Testis (tissue), 3 donors: ENCODE data around the gene RHOBTB3. TPM values are rescaled to one million over a fixed set of nuclear protein-coding genes. Genes with fewer than 3 reads are reported as not detected.

Experiments
- DNase-seq: peaks from one replicate; pipeline ENCODE4 v3.0.0-alpha.2; 2019
- H3K27ac ChIP-seq, 2 donors: fragments of 200-600 bp; sonication (generic); one replicate each; pipeline ENCODE4 v1.5.1; 2019
- H3K27me3 ChIP-seq: fragments of 200-600 bp; sonication (generic); one replicate; pipeline ENCODE4 v1.5.1; 2019
- H3K36me3 ChIP-seq: fragments of 200-600 bp; sonication (generic); one replicate; pipeline ENCODE4 v1.5.1; 2017; ENCODE audit warnings: low read depth; ENCODE audit errors: missing control alignments
- H3K4me1 ChIP-seq: fragments of 200-600 bp; sonication (generic); one replicate; pipeline ENCODE4 v1.5.1; 2019
- H3K4me3 ChIP-seq, 2 donors: fragments of 200-600 bp; sonication (generic); one replicate each; pipeline ENCODE4 v1.5.1; 2017 to 2019
- H3K9me3 ChIP-seq: fragments of 200-600 bp; sonication (generic); one replicate; pipeline ENCODE4 v1.5.1; 2017
- CTCF ChIP-seq, 3 experiments: fragments of 450-650 bp in 2 of 3; fragments of 200-600 bp in 1 of 3; sonication (generic) in 1 of 3; IDR thresholded peaks; one replicate each; pipeline ENCODE4 v1.5.1; 2016 to 2019; ENCODE audit warnings: antibody characterized with exemption in 3 of 3, mild to moderate bottlenecking in 2 of 3, moderate library complexity in 1 of 3
- POLR2A ChIP-seq: fragments of 450-650 bp; IDR thresholded peaks from one replicate; pipeline ENCODE4 v1.6.1; 2017; ENCODE audit warnings: antibody characterized with exemption, mild to moderate bottlenecking, moderate library complexity
- WGBS, 2 donors: methylation state at CpG; one replicate each; pipeline ENCODE4 v1.1.5; 2018; 5-methylcytosine and 5-hydroxymethylcytosine counted together
- intact Hi-C: fragments of 100-400 bp; cut with DNase I; formaldehyde crosslinking; loops from one replicate; pipeline ENCODE4 v1.15.1; 2023; ENCODE audit warnings: low total_unique reads
- polyA plus RNA-seq: library from polyadenylated mRNA; stranded (reverse); fragments of 350-450 nt; fragmentation: Illumina TruSeq; extraction: RNeasy Lipid Tissue Mini Kit (QIAGEN cat#74804); gene quantifications from one replicate; pipeline ENCODE4 v1.2.3, GENCODE V29; 2014; ENCODE audit warnings: low read depth, low replicate concordance; ENCODE audit not compliant: insufficient read depth
- total RNA-seq, 2 donors: library from RNA; depleted of rRNA; stranded (reverse); fragments of >200 nt; gene quantifications; one replicate each; pipeline ENCODE4 v1.2.3, GENCODE V29; 2016

The RHOBTB3 gene
- total and polyA plus RNA-seq, 3 donors from 2014 or later = 44.1 to 190 (median 163) TPM

GRCh38 chr5:95839658-95840057 is 108.5 kb downstream of the RHOBTB3 start:
- no peak overlapping the region for H3K27ac ChIP-seq
- TF ChIP-seq CTCF (IDR thresholded peaks at IDR 0.05) = no peak
- TF ChIP-seq POLR2A = no peak
- H3K9me3 ChIP-seq = no peaks in the 10 kb centered on the region
- no peaks in the 10 kb centered on the region for H3K4me1 ChIP-seq
- H3K36me3 ChIP-seq = no peaks in the 10 kb centered on the region
- no peak overlapping the region for H3K4me3 ChIP-seq
- intact Hi-C loops = loop anchor here (10.0 kb wide), 1 partner anchor 195 kb away; the partner anchor contains the start of gene RFESD
- H3K27me3 ChIP-seq = no peaks in the 10 kb centered on the region
- DNase-seq = no peak
- 83 to 87% methylated on average over 2 of the region's 2 CpGs for WGBS, 2 donors

GRCh38 chr5:95840956-95841705 is 110.0 kb downstream of the RHOBTB3 start:
- DNase-seq = no peak
- 83 to 95% methylated on average over 1 of the region's 1 CpG for WGBS, 2 donors
- intact Hi-C loops = loop anchor here (10.0 kb wide), 1 partner anchor 196 kb away; the partner anchor contains the start of gene RFESD
- Histone ChIP-seq H3K36me3 (no peaks in the 10 kb centered on the region), H3K27ac (no peak overlapping the region), H3K9me3 (no peaks in the 10 kb centered on the region), H3K4me3 (no peak overlapping the region), H3K27me3 (no peaks in the 10 kb centered on the region), H3K4me1 (no peaks in the 10 kb centered on the region)
- TF ChIP-seq POLR2A = no peak
- no peak for TF ChIP-seq CTCF (IDR thresholded peaks at IDR 0.05)

- Histone ChIP-seq H3K27me3 (no peaks in the 10 kb centered on the region), H3K4me3 (no peak overlapping the region), H3K9me3 (no peaks in the 10 kb centered on the region), H3K4me1 (no peaks in the 10 kb centered on the region), H3K36me3 (no peaks in the 10 kb centered on the region), H3K27ac (no peak overlapping the region)
- no peak for TF ChIP-seq POLR2A
- no peak for TF ChIP-seq CTCF (IDR thresholded peaks at IDR 0.05)
- intact Hi-C loops = loop anchor here (10.0 kb wide), 1 partner anchor 197 kb away; the partner anchor contains the start of gene RFESD
- WGBS, 2 donors = 88 to 95% methylated on average over 8 of the region's 8 CpGs
- no peak for DNase-seq
Observed at GRCh38 chr5:95841914-95842812, 111.0 kb downstream of the RHOBTB3 start.

GRCh38 chr5:95842854-95843544 is 111.9 kb downstream of the RHOBTB3 start:
- TF ChIP-seq POLR2A (no peak), CTCF (IDR thresholded peaks at IDR 0.05) (no peak)
- no peaks in the 10 kb centered on the region for H3K4me1 ChIP-seq
- no peak overlapping the region for H3K4me3 ChIP-seq
- H3K27ac ChIP-seq = no peak overlapping the region
- H3K27me3 ChIP-seq = no peaks in the 10 kb centered on the region
- intact Hi-C loops = loop anchor here (10.0 kb wide), 1 partner anchor 198 kb away; the partner anchor contains the start of gene RFESD
- DNase-seq = peak; percentile 62
- 81 to 90% methylated on average over 11 of the region's 11 CpGs for WGBS, 2 donors
- no peaks in the 10 kb centered on the region for H3K9me3 ChIP-seq
- no peaks in the 10 kb centered on the region for H3K36me3 ChIP-seq
